Hematopoietic multipotent progenitor cell treated with erythropoietin and hydrocortisone succinate and interleukin-3 and kit ligand, for 8 days (in vitro differentiated cells): ENCODE measurements around the gene B3GNT8.
"Not testable (repeated sequence)": the region's sequence is repeated elsewhere in the genome, so short reads cannot be mapped to it uniquely, and the experiment has no call there.

ENCODE experiments used
- DNase-seq: peaks from one replicate; pipeline ENCODE4 v3.0.0-alpha.2; 2015

B3GNT8 gene, protein sequence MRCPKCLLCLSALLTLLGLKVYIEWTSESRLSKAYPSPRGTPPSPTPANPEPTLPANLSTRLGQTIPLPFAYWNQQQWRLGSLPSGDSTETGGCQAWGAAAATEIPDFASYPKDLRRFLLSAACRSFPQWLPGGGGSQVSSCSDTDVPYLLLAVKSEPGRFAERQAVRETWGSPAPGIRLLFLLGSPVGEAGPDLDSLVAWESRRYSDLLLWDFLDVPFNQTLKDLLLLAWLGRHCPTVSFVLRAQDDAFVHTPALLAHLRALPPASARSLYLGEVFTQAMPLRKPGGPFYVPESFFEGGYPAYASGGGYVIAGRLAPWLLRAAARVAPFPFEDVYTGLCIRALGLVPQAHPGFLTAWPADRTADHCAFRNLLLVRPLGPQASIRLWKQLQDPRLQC

DNA sequence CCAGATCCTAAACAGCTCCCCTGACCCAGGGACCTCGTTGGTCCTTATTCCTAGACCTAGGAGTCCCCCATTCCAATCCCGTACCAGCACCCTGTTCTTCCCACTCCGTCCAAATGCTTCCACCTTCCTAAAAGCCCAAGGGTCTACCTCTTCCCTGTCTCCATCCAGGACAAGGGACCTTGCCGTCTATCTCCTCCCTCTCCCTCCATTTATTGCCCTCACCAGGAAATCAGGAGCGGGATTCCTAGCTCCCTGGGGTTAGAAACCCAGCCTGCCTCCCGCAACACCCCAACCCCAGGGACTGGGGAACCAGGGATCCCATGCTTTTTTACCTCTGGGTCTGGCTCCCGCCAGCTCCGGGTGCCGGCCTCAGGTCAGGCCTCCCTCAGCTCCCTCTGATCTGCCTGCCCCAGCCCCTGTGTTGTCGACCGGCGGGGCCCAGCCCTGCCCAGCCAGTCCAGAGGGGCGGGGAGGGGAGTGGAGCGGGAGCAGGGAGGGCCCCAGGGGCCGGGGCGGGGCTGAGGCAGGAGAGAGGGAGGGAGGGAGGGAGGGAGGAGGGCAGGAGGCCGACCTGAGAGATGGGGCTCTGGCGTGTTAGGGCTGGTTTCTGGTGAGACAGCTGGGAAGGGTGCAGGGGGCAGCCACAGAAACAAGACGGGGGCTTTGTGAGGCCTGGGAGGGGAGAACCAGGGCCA, at the start of gene B3GNT8:
Gene B3GNT8 (minus strand): TSS at position 423 of the 695 bp plus-strand sequence. CDS start 596 bp downstream, outside the sequence.
- peak; percentile 74 for DNase-seq

DNA sequence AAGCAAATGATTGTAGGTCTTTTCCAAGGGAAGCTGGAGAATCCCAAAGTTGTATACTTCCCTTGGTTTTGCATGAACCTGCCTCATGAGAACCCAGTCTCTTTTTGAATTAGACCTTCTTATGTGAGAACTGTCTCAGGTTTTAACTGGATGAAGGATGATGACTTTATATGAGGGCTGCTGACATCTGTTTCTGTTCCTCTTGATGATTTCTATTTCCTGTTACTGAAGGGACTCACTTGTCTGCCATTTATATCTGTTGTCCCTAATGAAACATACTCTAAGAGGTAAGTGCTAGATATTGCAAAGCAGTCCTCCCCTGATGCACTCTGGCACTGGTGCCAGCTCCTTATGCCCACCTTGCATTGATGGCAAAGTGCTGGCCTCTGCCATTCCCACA, 49.4 kb upstream of the B3GNT8 start:
- no peak for DNase-seq

DNA sequence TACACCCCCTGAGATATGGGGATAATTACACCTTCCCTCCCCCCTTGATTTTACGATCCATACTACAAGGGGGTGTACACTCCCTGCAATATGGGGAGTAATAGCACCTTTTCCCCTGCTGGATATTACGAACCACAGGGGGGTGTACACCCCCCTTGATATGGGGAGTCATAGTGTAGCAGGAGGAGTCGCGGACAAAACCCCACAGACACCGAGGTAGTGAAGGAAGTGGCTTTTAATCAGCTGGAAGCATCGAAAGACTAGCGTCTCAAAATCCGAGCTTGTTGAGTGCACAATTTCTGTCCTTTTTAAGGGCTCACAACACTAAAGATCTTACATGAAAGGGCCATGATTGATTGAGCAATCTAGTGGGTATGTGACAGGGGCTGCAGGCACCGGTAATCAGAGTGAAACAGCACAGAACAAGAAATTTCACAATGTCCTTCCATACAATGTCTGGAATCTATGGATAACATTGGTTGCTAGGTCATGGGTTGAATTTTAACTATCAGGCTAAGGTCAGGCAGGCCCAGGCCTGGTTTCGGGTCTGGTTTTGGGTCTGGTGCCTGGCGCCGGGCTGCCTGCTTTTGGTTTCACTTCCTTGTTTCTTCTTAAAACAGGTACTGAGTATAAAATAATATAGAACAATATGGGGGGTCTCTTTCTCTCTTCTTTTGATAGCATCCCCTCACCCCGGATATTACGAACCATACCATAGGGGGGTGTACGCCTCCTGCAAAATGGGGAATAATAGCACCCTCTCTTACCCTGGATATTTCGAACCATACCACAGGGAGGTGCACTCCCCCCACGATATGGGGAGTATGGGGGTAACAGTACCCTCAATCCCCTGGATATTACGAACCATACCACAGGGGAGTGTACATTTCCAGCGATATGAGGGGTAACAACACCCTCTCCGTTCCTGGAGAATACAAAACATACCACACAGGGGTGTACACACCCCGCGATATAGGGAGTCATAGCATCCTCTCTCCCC, 36.4 kb upstream of the B3GNT8 start:
- not testable (repeated sequence) for DNase-seq

DNA sequence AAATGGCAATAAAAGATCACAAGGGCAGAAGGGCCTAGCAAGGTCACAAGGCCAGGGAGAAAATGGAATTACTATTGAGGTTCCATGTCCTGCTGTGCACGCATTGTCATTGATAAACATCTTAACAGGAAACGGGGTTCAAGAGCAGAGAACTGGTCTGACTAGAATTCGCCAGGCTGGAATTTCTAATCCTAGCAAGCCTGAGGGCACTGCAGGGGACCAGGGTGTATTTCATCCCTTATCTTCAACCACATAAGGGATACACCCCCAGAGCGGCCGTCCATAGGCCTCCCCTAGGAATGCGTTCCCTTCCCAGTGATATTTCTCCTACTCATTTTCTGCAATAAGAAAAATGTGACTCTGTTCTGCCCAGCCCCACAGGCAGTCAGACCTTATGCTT, 35.3 kb upstream of the B3GNT8 start:
- no peak for DNase-seq

DNA sequence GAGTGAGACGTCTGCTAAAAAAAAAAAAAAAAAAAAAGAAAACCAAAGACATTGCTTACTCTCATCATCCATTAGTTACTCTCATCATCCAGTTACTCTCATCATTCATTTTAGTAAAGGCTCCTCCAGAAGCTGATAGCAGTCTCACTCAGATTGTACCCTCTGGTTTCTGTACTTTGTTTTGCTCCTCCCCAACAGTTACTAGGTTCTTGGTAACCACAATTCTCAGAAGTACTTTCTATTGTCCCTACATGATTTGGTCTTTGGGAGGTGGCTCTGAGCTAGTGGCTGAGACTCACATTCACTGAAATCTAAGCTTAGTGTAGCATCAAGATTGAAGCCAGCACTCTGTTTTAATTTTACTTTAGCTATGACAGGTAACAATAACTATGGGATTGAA, 30.1 kb upstream of the B3GNT8 start:
- DNase-seq = peak; percentile 12

DNA sequence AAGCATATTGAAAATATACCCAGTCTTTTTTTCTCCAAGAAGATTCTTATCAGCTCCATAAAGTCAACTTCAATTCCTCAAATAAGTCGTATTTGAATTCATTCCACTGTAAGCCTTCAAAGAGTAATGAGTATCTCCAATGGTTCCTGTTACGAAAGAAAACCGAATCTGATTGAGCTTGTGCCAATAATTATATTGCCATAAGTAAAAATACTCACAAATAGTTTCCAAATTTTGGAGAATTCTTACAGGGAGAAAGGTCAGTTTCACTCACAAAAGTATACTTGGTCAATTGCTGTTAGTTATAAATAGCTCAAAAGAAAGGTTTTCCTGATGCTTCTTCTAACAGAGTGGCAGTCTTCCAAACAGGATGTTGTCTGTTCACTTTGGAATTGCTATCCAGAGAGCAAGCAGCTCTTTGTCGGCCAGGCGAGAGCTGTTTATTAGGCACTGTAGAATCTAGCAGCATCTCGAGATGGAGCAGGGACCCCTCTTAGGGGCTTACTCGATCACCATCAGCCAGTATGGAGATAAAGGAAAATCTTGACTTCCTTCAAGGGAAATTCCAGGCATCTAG, 29.3 kb upstream of the B3GNT8 start:
- DNase-seq = no peak

DNA sequence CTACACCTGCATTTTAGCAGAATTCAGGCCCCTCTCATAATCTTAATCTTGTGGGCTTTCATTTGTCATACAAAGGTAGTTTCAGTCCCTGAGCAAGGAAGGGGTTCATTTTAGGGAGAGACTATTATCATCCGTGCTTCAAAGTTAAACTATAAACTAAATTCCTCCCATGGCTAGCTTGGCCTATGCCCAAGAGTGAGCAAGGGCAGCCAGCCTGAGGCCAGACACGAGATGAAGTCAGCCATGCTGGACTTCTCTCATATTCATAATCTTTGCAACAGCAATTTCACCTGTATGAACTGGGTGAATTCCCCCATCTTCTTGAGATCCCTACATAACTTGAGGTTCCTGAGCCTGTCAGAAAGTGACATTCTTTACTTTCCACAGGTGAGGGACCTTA, 28.8 kb upstream of the B3GNT8 start:
- no peak for DNase-seq

DNA sequence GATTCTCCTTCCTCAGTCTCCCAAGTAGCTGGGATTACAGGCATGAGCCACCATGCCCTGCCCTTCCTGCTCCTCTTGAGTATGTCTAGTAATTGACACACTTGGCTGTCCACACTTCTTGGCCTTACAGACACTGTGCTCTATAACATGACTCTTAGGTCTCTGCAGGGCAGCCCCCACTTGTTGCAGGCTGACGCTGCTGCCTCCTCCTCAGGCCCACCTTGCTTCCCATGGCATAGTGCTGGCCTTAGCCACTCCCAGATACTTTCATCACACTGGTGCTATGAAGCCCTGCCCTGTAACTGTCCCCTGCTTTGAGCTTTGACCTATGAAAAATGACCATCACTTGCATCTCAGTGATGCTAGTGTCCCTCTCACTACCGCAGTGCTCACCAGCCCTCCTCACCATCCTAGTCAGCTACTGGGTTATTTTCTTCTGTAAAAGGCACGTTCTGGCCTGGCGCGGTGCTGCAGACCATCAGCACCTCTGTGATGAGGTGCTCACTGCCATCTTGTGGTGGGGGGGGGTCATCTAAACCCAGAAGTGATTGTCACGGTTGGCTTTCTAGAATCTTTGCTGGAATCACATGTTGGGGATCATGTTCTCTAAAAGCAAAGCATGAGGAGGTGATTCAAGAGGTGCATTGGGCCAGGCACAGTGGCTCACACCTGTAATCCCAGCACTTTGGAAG, 25.6 kb upstream of the B3GNT8 start:
- no peak for DNase-seq

DNA sequence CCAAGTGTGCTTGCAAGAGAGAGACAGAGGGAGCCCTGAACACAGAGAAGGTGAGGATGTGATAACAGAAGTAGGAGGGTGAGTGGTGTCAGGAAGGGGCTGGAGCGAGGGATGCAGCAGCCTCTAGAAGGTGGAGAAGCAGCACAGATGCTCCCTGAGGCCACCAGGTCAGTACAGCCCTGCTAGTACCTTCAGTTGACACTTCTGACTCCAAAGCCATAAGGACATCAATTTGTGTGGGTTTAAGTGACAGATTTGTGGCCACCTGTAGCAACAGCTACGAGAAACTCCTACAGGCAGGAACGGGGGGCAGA, 22.6 kb upstream of the B3GNT8 start:
- no peak for DNase-seq

DNA sequence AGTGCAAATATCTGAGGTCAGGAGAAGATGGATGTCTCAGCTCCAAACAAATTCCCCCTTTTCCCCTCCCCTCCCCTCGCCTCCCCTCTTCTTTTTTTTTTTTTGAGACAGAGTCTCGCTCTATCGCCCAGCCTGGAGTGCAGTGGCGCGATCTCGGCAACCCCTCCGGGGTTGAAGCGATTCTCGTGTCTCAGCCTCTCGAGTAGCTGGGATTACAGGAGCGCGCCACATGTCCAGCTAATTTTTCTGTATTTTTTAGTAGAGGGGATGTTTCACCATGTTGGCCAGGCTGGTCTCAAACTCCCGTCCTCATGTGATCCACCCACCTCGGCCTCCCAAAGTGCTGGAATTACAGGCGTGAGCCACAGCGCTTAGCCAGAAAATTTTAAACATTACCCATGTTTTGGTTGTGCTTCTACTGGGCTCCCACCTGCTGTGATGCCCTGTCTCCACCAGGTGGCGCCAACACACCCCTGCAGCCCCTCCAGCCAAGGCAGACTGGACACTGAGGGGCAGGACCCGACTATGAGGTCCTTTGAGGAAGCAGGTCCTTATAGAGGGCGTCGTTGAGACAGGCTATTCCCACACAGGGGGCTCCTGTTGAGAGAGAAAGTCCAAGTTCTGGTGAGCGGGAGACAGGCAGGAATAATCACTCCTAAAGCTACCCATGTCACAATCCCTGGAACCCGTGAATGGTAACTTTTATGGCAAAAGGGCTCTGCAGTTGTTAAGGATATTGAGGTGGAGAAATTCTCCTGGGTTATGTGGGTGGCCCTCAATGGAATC, 22.1 kb upstream of the B3GNT8 start:
- DNase-seq = peak; percentile 64

DNA sequence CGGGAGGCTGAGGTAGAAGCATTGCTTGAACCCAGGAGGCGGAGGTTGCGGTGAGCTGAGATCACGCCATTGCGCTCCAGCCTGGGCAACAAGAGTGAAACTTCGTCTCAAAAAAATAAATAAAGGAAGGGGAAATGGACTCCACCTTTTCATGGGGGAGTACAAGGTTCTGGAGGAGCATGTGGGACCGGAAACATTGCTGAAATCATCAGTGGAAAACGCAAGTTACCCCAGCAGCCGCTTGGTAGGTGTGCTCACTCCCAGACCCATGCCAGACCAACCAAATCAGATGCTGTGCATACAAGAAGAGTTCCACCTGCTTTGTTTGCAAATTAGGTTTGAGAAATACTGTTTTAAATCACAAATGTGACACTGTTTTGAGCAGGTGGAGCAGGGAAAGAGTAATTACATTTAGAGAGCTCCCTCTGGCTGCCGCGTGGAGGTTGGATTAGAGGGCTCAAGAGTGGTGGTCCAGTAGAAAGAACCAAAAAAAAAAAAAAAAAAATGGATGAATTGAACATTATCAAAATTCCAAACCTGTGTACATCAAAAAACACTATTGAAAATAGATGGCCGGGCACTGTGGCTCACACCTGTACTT, 20.7 kb upstream of the B3GNT8 start:
- no peak for DNase-seq

DNA sequence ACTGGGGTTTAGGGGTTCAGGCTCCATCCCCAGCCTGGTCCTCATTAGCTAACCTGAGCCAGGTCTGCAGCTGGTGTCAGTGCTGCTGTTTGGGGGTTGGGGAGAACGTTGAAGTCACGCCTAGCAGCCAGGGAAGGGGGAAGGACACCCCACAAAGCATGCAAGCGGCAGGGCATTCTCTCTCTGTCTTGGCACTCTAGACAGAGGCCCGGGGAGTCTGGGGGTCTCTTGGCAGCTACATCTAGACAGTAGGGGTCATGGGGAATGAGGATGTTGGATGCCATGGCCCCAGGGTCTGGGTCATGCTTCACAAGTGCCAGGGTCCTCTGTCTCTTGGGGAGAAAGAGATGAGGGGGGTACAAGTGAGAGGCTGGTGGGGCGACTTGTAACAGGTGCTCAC, 18.4 kb upstream of the B3GNT8 start:
- no peak for DNase-seq

DNA sequence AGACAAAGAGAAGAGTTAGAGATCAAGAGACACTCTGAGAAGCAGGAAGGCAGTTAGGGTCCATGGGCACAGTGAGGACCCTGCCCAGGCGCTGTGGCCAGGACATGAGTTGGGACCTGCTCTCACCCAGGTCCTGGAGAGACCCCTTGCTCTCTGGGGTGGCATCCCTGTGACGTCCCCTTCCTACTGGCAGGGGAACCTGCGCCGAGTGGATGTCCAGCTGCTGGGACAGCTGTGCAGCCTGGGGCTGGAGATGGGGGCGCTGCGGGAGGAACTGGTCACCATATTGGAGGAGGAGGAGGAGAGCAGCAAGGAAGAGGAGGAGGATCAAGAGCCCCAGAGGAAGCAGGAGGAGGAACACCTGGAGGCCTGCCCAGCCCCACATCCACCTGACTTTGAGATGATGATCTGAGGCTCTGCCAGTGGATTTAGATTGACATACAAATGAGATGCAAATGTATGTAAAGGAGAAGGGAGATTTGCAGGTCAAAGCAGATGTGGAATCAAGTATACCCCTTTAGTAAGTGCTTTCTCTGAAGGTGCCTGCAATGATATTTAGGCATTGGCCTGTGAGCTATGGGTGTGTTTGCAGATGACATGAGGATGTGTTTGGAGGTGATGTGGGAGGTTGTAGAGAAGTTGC, 16.8 kb upstream of the B3GNT8 start:
- no peak for DNase-seq

DNA sequence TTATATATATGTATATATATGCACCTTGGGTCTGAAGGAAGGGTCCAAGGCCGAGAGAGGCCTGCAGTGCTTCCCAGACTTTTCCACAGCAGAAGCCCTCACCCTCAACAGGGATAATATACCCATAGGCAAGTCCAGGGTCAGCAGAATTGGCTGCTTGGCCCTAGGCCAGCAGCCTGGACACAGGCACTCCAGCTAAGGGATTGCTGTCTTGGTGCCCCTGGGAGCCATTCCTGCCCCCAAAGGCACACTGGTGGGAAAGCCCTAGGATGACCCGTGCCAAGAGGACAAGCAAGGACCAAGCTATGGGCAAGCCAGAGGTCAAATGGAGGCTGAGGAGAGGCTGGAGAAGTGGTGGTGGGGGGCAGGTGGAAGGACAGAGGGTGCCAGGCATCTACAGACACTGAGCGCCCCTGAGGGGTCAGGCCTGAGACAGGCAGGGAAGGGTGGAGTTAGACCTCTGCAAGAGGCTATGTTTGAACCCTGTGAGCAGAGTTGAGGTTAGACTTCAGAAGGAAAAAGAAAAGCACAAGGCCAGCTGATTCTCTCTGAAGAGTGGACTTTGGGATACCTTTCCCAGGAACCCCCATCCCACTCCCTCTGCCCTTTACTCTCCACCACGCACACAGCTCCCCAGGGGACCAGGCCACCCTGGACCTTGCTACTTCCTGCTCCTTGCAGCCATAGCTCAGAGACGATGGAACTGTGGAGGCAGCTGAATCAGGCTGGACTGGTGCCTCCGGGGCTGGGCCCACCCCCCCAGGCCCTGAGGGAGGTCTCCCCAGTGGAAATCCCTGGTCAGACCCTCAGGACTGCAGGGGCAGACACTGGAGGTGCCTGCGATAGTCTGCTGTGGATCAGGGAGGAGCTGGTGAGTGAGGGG, 15.5 kb upstream of the B3GNT8 start, which contains the start of gene ERICH4:
Gene ERICH4 (plus strand): TSS at position 684 of the 883 bp plus-strand sequence. CDS start 14 bp downstream, at position 698.
- DNase-seq = no peak

DNA sequence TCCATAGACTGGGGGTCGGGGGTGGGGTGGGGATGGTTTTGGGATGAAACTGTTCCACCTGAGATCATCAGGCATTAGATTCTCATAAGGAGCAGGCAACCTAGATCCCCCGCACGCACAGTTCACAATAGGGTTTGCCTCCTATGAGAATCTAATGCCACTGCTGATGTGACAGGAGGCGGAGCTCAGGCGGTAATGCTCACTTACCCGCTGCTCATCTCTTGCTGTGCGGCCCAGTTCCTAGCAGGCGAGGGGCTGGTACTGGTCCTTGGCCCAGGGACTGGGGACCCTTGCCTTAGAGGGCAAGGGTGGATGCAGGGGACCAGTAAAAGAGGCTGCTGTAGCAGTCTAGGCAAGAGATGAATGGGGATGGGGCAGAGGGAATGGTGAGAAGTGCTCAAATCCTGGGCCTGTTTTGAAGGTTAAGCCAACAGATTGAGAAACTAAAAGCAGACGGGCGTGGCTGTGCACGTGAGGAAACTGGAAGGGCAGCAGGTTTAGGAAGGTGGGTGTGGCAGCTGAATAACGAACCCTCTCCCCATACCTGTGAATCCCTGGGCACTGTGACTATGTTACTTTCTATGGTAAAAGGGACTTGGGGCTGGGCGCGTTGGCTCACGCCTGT, 14.3 kb upstream of the B3GNT8 start:
- no peak for DNase-seq

DNA sequence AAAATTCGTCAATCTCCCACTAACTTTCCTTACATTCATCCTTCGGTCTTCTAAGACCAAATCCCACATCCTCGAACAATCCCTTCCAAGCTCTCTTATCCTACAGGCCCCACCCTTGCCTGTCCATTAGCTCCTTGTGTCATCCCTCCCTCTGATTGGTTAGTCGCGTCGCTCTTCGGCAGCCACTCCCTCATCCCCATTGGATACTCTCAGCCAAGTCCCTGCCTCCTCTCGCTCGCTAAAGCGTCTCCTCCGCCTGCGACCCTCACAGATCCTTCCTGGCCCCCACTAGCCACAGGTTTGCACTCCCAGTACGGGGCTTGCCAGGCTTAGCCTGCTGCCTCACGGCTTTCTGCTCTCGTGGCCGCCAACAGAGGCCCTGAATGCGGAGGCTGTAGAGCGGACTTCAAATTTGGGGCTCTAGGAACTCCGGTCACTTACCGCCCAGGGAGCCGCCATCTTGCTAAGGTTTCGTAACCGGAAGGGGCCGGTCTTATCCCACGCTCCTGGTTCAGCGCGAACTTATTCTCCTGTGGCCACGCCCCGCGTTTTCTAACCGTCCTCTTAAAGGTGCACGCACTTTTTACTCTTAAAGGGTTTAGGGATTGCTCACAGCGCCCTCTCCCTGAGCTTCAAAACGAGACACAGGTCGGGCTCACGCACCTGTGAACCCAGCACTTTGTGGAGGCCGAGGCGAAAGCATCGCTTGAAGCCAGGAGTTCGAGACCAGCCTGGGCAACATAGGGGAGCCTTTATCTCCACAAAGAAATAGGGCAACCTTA, 12.5 kb upstream of the B3GNT8 start, which contains the start of gene DMAC2:
Gene DMAC2 (minus strand): TSS at position 472 of the 782 bp plus-strand sequence. CDS start 13 bp downstream, at position 459.
- peak; percentile 100 for DNase-seq

DNA sequence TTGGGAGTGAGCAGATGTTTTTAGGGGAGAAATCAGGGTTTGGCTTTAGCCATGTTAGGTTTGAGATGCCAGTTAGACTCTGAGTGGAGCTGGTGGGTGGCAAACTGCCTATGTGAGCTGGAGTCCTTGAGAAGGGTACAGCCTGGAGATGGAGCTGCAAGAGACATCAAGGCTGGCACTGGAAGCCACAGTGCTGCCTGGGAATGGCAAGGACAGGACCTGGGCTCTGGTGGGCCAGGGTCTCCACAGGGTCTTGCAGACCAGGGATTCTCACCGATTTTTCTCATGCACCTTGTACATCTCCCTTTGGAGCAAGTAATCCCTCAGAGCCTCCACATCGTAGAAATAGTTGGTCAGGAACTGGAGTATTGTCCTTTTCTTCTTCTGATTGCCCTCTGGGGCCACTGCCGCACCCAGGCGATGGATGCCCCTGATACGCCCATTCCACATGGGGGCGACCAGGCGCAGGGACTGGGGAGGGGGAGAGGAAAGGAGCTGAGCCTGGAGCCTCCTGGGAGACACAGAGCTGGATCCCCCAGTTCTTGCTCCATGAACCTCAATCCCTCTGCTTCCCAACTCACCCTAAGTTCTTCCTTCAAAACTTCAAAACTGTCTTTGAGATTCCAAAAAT, 10.9 kb upstream of the B3GNT8 start:
- DNase-seq = no peak

DNA sequence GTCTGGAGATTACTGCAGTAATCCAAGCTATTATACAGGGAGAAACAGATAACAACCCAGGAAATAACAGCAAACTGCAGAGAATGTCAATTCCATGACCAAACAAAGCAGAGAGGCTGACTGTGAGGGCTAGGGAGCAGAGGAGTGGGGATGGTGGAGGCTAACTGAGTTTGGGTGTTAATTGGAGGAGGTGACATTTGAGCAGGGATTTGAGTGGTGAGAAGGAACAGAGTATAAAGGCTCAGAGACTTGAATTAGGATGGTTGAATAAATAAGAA, 9.4 kb upstream of the B3GNT8 start:
- no peak for DNase-seq
